SK-N-MC (cell line): ENCODE results near the gene GOLGA2.

Source experiments
- EZH2 ChIP-seq: fragments of 200-600 bp; sonication (generic); IDR thresholded peaks from one replicate; pipeline ENCODE4 v1.6.1; 2017; ENCODE audit warnings: antibody characterized with exemption
- FOXP2 ChIP-seq: optimal IDR thresholded peaks from 2 replicates; pipeline ENCODE3; 2011; ENCODE audit warnings: mild to moderate bottlenecking, moderate library complexity; ENCODE audit not compliant: insufficient read depth; ENCODE audit errors: extremely low read length, control extremely low read depth
- POLR2AphosphoS5 ChIP-seq: IDR thresholded peaks from 2 replicates; pipeline ENCODE4 v1.6.1; 2012; ENCODE audit warnings: mild to moderate bottlenecking, low read depth, low read length, borderline replicate concordance

DNA sequence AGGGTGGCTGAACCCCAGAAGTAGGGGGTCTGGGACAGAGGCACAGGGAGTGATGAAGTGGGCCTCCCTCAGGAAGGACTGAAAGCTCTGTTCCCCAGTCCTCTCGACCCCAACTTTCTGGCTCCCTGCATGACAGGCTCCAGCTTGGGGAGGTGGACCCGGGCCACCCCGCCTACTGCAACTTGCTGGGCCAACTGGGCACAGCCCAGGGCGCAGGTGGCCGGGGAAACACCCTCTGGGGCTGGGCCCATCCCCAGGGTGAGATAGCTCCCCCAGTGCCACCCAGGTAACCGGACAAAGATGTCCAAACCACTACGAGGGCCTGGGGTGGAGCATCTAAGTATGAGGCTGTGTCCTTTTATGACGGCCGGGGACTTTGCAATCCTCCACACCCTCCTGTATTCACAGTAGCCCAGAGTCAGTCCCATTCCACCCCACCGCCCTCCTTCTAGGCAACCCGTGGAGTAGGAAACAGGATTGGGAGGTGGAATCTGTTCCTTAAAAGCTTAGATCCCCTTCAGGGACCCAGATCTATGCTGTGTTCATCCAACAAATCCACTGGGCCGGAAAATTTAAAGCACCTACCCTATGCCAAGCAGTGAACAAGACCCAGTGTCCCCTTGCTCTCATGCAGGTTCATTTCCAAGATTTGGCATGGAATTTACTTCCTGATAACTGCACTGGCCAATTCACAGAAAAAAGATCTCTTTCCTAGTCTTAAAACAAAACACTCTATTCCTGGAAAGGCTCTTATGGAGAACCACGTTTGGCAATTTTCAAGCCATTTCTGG, 52.7 kb downstream of the GOLGA2 start:
- TF ChIP-seq POLR2AphosphoS5 (no peak), EZH2 (no peak), FOXP2 (no peak)
